Tibial nerve (tissue), 3 donors: ENCODE measurements around the gene MAGI2.

Experiments
- EP300 ChIP-seq, 2 donors: sonication (generic); formaldehyde crosslinking; IDR thresholded peaks; one replicate each; pipeline ENCODE4 v1.6.1; 2017; ENCODE audit warnings: antibody characterized with exemption in 2 of 2, mild to moderate bottlenecking in 1 of 2
- POLR2A ChIP-seq, 2 donors: fragments of 450-650 bp; IDR thresholded peaks; one replicate each; pipeline ENCODE4 v1.6.1; 2017; ENCODE audit warnings: antibody characterized with exemption in 2 of 2, mild to moderate bottlenecking in 2 of 2, moderate library complexity in 2 of 2

GRCh38 chr7:79329464-79329863 is 124.0 kb downstream of the MAGI2 start:
- no peak for TF ChIP-seq POLR2A (IDR thresholded peaks at IDR 0.05)
- no peak for TF ChIP-seq EP300 (IDR thresholded peaks at IDR 0.05)
